PC-3 (cell line): ENCODE data around the gene SMARCAL1. TPM values are rescaled to one million over a fixed set of nuclear protein-coding genes. Genes with fewer than 3 reads are reported as not detected.

Experiments
- ATAC-seq: fragments of 200-7000 bp; cut with Tn5 transposase; 2 replicates; pipeline ENCODE4 v1.9.1; 2020; ENCODE audit warnings: mild to moderate bottlenecking, moderate library complexity
- BruUV-seq: library from RNA; stranded (reverse); fragments of 400-500 nt; replicated peaks from 2 replicates; lab custom pipeline; 2021; lab: Mats Ljungman, UMichigan
- CTCF ChIA-PET: fragments of 300-600 bp; sonication (Branson Sonifier 250); formaldehyde crosslinking; loops from one replicate; lab custom pipeline; 2022; ENCODE audit warnings: antibody characterized with exemption; lab: Charles Lee
- POLR2A ChIA-PET: fragments of 300-600 bp; sonication (Branson Sonifier 250); formaldehyde crosslinking; loops from one replicate; lab custom pipeline; 2022; ENCODE audit warnings: antibody characterized with exemption; ENCODE audit not compliant: unreplicated experiment; lab: Charles Lee
- DNase-seq: peaks from one replicate; pipeline ENCODE4 v3.0.0-alpha.2; 2015
- H2AFZ ChIP-seq: fragments of 300-600 bp; sonication (generic); 2 replicates; pipeline ENCODE4 v1.6.0; 2016; ENCODE audit warnings: antibody characterized with exemption, low read length
- H3F3A ChIP-seq: fragments of 300-600 bp; sonication (generic); one replicate; pipeline ENCODE4 v1.6.0; 2017; ENCODE audit warnings: antibody characterized with exemption, low read length, control low read depth, mild to moderate bottlenecking; ENCODE audit not compliant: unreplicated experiment
- H3K27ac ChIP-seq: fragments of 300-600 bp; sonication (generic); 2 replicates; pipeline ENCODE4 v1.5.1; 2016; ENCODE audit warnings: mild to moderate bottlenecking, low read length
- H3K27me3 ChIP-seq: fragments of 300-600 bp; sonication (generic); 2 replicates; pipeline ENCODE4 v1.6.1; 2016; ENCODE audit warnings: low read length, mixed read lengths
- H3K36me3 ChIP-seq: fragments of 300-600 bp; sonication (generic); 2 replicates; pipeline ENCODE4 v1.6.1; 2016; ENCODE audit warnings: low read depth, mixed run types, low read length, mixed read lengths
- H3K4me1 ChIP-seq: fragments of 300-600 bp; sonication (generic); 2 replicates; pipeline ENCODE4 v1.5.1; 2016; ENCODE audit warnings: low read length; ENCODE audit not compliant: insufficient read depth
- H3K4me2 ChIP-seq: fragments of 300-600 bp; sonication (generic); 2 replicates; pipeline ENCODE4 v1.6.0; 2016; ENCODE audit warnings: low read length
- H3K4me3 ChIP-seq: fragments of 300-600 bp; sonication (generic); 2 replicates; pipeline ENCODE4 v1.5.1; 2016; ENCODE audit warnings: mild to moderate bottlenecking, low read length, mixed read lengths
- H3K79me2 ChIP-seq: fragments of 300-600 bp; sonication (generic); 2 replicates; pipeline ENCODE4 v1.6.1; 2017; ENCODE audit warnings: low read length, mixed read lengths
- H3K9ac ChIP-seq: fragments of 300-600 bp; sonication (generic); 2 replicates; pipeline ENCODE4 v1.6.0; 2016; ENCODE audit warnings: mild to moderate bottlenecking, low read length
- H3K9me2 ChIP-seq: fragments of 300-600 bp; sonication (generic); replicated peaks from 2 replicates; pipeline ENCODE4 v1.6.1; 2016; ENCODE audit warnings: mixed run types, low read length, mixed read lengths
- H3K9me3 ChIP-seq: fragments of 300-600 bp; sonication (generic); 2 replicates; pipeline ENCODE4 v1.6.1; 2016; ENCODE audit warnings: low read length, mixed read lengths
- H4K20me1 ChIP-seq: fragments of 300-600 bp; sonication (generic); 2 replicates; pipeline ENCODE4 v1.6.1; 2016; ENCODE audit warnings: low read length, mixed read lengths
- CTCF ChIP-seq: fragments of 300-600 bp; sonication (generic); conservative IDR thresholded peaks from 2 replicates; pipeline ENCODE4 v1.5.1; 2017; ENCODE audit warnings: antibody characterized with exemption, low read depth, mild to moderate bottlenecking, low read length
- EZH2 ChIP-seq: fragments of 300-600 bp; sonication (generic); IDR thresholded peaks from one replicate; pipeline ENCODE4 v1.6.1; 2017; ENCODE audit warnings: antibody characterized with exemption, mild to moderate bottlenecking, low read length; ENCODE audit not compliant: unreplicated experiment
- EZH2phosphoT487 ChIP-seq: fragments of 300-600 bp; sonication (generic); IDR thresholded peaks from 2 replicates; pipeline ENCODE4 v1.6.1; 2018; ENCODE audit warnings: mild to moderate bottlenecking, antibody characterized with exemption, low read length, borderline replicate concordance
- intact Hi-C: fragments of 100-400 bp; cut with micrococcal nuclease; formaldehyde crosslinking; loops from 2 replicates; pipeline ENCODE4 v1.9.0; 2023
- total RNA-seq: library from RNA; depleted of rRNA; stranded (reverse); fragments of >200 nt; gene quantifications from 2 replicates; pipeline ENCODE4 v1.2.3, GENCODE V29; 2014

The SMARCAL1 gene
- total RNA-seq, 1 experiment from 2014 or later: 8.3 TPM

- CTCF ChIA-PET: no interaction called here
- ATAC-seq (no peak), DNase-seq (no peak)
- no peak for TF ChIP-seq EZH2phosphoT487
- TF ChIP-seq EZH2: no peak
- TF ChIP-seq CTCF: no peak
- no peak overlapping the region for H3K4me2 ChIP-seq
- no peak overlapping the region for H3K4me3 ChIP-seq
- POLR2A ChIA-PET: no interaction called here
- H3K27me3 ChIP-seq: no peaks in the 10 kb centered on the region
- no peaks in the 10 kb centered on the region for H3F3A ChIP-seq
- no peak overlapping the region for H3K9ac ChIP-seq
- no peaks in the 10 kb centered on the region for H3K9me2 ChIP-seq
- intact Hi-C loops: no loop called here
- no peak overlapping the region for H2AFZ ChIP-seq
- H4K20me1 ChIP-seq: no peaks in the 10 kb centered on the region
- no peaks in the 10 kb centered on the region for H3K9me3 ChIP-seq
- H3K4me1 ChIP-seq: no peaks in the 10 kb centered on the region
- BruUV-seq: no TSS peak
- no peak overlapping the region for H3K27ac ChIP-seq
- no peaks in the 10 kb centered on the region for H3K79me2 ChIP-seq
- 0 out of 2 replicates have a peak, but pooled peaks cover 3% of the 10 kb centered on the region for H3K36me3 ChIP-seq
These were observed 53.4 kb downstream of the SMARCAL1 start for GRCh38 chr2:216465579-216466195.

- Histone ChIP-seq H3K27ac (no peak overlapping the region), H3K27me3 (no peaks in the 10 kb centered on the region), H2AFZ (no peak overlapping the region), H3K79me2 (no peaks in the 10 kb centered on the region), H3K36me3 (0 out of 2 replicates have a peak, but pooled peaks cover 3% of the 10 kb centered on the region), H3K9ac (no peak overlapping the region), H3K9me2 (no peaks in the 10 kb centered on the region), H3F3A (no peaks in the 10 kb centered on the region), H3K4me2 (no peak overlapping the region), H3K9me3 (no peaks in the 10 kb centered on the region), H3K4me3 (no peak overlapping the region), H3K4me1 (no peaks in the 10 kb centered on the region), H4K20me1 (no peaks in the 10 kb centered on the region)
- no TSS peak for BruUV-seq
- no peak for ATAC-seq
- no peak for TF ChIP-seq EZH2
- no peak for TF ChIP-seq EZH2phosphoT487
- TF ChIP-seq CTCF: no peak
- intact Hi-C loops: no loop called here
- ChIA-PET CTCF (no interaction called here), POLR2A (no interaction called here)
- no peak for DNase-seq
These were observed 55.6 kb downstream of the SMARCAL1 start for GRCh38 chr2:216467845-216468244.

- no peaks in the 10 kb centered on the region for H3F3A ChIP-seq
- H3K9ac ChIP-seq: no peak overlapping the region
- no peaks in the 10 kb centered on the region for H4K20me1 ChIP-seq
- no peak overlapping the region for H3K4me3 ChIP-seq
- ATAC-seq: no peak
- no peak overlapping the region for H3K27ac ChIP-seq
- POLR2A ChIA-PET: no interaction called here
- DNase-seq: no peak
- intact Hi-C loops: no loop called here
- H3K9me3 ChIP-seq: no peaks in the 10 kb centered on the region
- H3K79me2 ChIP-seq: no peaks in the 10 kb centered on the region
- H3K9me2 ChIP-seq: no peaks in the 10 kb centered on the region
- BruUV-seq: no TSS peak
- H3K27me3 ChIP-seq: no peaks in the 10 kb centered on the region
- 0 out of 2 replicates have a peak, but pooled peaks cover 3% of the 10 kb centered on the region for H3K36me3 ChIP-seq
- no peak overlapping the region for H3K4me2 ChIP-seq
- TF ChIP-seq CTCF: no peak
- TF ChIP-seq EZH2phosphoT487: no peak
- no peak for TF ChIP-seq EZH2
- H2AFZ ChIP-seq: no peak overlapping the region
- H3K4me1 ChIP-seq: no peaks in the 10 kb centered on the region
- CTCF ChIA-PET: no interaction called here
These were observed 57.4 kb downstream of the SMARCAL1 start for GRCh38 chr2:216469661-216470060.
